Measurements from ENCODE around the gene CDC16.
A peak's percentile ranks its signal among the peaks of the same experiment; 100 is the strongest.

CDC16 gene

GRCh38 chr13:114279758-114280355, 45.2 kb downstream of the CDC16 start:
- Histone ChIP-seq H3K36me3 (ENCODE audit: control insufficient read depth in 2 of 2, insufficient read depth in 1 of 2, low read length in 2 of 2) (peaks cover 15 to 31% of the 10 kb centered on the region in 2 experiments; a peak in 2 of 3 replicates), H3K4me3 (ENCODE audit: low read depth, low read length) (no peak overlapping the region), H3K4me1 (ENCODE audit: control insufficient read depth, insufficient read depth, low read length) (no peaks in the 10 kb centered on the region), H3K9me3 (ENCODE audit: control insufficient read depth, insufficient read depth, low read depth, low read length) (no peaks in the 10 kb centered on the region), H3K27ac (ENCODE audit: extremely low read depth, low read depth, low read length) (no peak overlapping the region)
- TF ChIP-seq KLF10 (tag by site-specific recombination; IDR thresholded peaks at IDR 0.05) (no peak), ZNF148 (tag by site-specific recombination; IDR thresholded peaks at IDR 0.05; ENCODE audit: borderline replicate concordance) (no peak), PRDM1 (tag by site-specific recombination; IDR thresholded peaks at IDR 0.05) (no peak), ZNF791 (tag by site-specific recombination; IDR thresholded peaks at IDR 0.05) (no peak), GLI2 (tag by site-specific recombination; IDR thresholded peaks at IDR 0.05; ENCODE audit: borderline replicate concordance, low read depth) (no peak), ZNF341 (tag by site-specific recombination; IDR thresholded peaks at IDR 0.05; ENCODE audit: low read depth) (no peak), ZEB2 (tag by site-specific recombination; IDR thresholded peaks at IDR 0.05) (no peak), ZNF175 (tag by site-specific recombination; IDR thresholded peaks at IDR 0.05) (no peak), ZNF114 (tag by site-specific recombination; IDR thresholded peaks at IDR 0.05) (no peak), SCRT1 (tag by site-specific recombination; IDR thresholded peaks at IDR 0.05; ENCODE audit: borderline replicate concordance) (no peak), ZNF521 (tag by site-specific recombination; IDR thresholded peaks at IDR 0.05) (no peak), ZNF843 (tag by site-specific recombination; IDR thresholded peaks at IDR 0.05) (no peak), ZBTB49 (tag by site-specific recombination; IDR thresholded peaks at IDR 0.05; ENCODE audit: low read depth) (no peak)
- POLR2A ChIA-PET: interaction anchor here (0.9 kb wide), 1 partner anchor 35 kb away, joined by 3 read pairs; no protein-coding TSS in a partner anchor
- CTCF ChIA-PET: interaction anchor here (0.8 kb wide), 1 partner anchor 42 kb away, joined by 4 read pairs; no protein-coding TSS in a partner anchor

GRCh38 chr13:114281351-114282040, 46.8 kb downstream of the CDC16 start, which contains the start of gene UPF3A:
UPF3A (plus strand) TSS chr13:114281601; CDS start chr13:114281640, 39 bp downstream.
- ChIA-PET POLR2A (interaction anchor here (0.6 to 1.4 kb wide), 10 partner anchors 10 to 788 kb away, joined by 3 to 5 read pairs (median 4); partner anchors contain the start of gene CHAMP1), CTCF (interaction anchor here (0.6 kb wide), 1 partner anchor 29 kb away, joined by 3 read pairs; no protein-coding TSS in a partner anchor)
- H3K27ac ChIP-seq (ENCODE audit: extremely low read depth, low read depth, low read length): peak within 1 kb of the TSS; percentile 97
- H3K4me1 ChIP-seq (ENCODE audit: control insufficient read depth, insufficient read depth, low read length): no peaks in the 10 kb centered on the region
- peak within 1 kb of the TSS; percentile 80 for H3K4me3 ChIP-seq (ENCODE audit: low read depth, low read length)
- H3K9me3 ChIP-seq (ENCODE audit: control insufficient read depth, insufficient read depth, low read depth, low read length): no peaks in the 10 kb centered on the region
- H3K36me3 ChIP-seq (ENCODE audit: control insufficient read depth in 2 of 2, insufficient read depth in 1 of 2, low read length in 2 of 2): peaks cover 15 to 26% of the 10 kb centered on the region in 2 experiments; a peak in 2 of 3 replicates
- TF ChIP-seq ZNF555 (tag by site-specific recombination; conservative IDR thresholded peaks at IDR 0.05): no peak
- TF ChIP-seq ZNF658 (tag by site-specific recombination; IDR thresholded peaks at IDR 0.05): no peak
- no peak for TF ChIP-seq ZNF311 (tag by site-specific recombination; IDR thresholded peaks at IDR 0.05; ENCODE audit: borderline replicate concordance)
- no peak for TF ChIP-seq ZNF791 (tag by site-specific recombination; IDR thresholded peaks at IDR 0.05)
- no peak for TF ChIP-seq ZNF362 (tag by site-specific recombination; IDR thresholded peaks at IDR 0.05)
- no peak for TF ChIP-seq ZNF121 (tag by site-specific recombination; IDR thresholded peaks at IDR 0.05)
- no peak for TF ChIP-seq SETDB1 (IDR thresholded peaks at IDR 0.05; ENCODE audit: insufficient read length, low read length)
- TF ChIP-seq ZNF280C (tag by site-specific recombination; IDR thresholded peaks at IDR 0.05): no peak
- TF ChIP-seq YY2 (tag by site-specific recombination; IDR thresholded peaks at IDR 0.05): no peak
- TF ChIP-seq KLF17 (tag by site-specific recombination; IDR thresholded peaks at IDR 0.05): peak; percentile 57; the same call in 1 of the 2 replicates
- no peak for TF ChIP-seq ZNF514 (tag by site-specific recombination; IDR thresholded peaks at IDR 0.05)
- TF ChIP-seq BCL11B (tag by site-specific recombination; IDR thresholded peaks at IDR 0.05; ENCODE audit: low read depth): peak; percentile 93
- TF ChIP-seq ZNF2 (tag by site-specific recombination; IDR thresholded peaks at IDR 0.05): 0 out of 2 replicates have a peak, but pooled peaks have one; percentile 5
